ENCODE data around the gene PRDX1. TPM values are rescaled to one million over a fixed set of nuclear protein-coding genes. Genes with fewer than 3 reads are reported as not detected.

The PRDX1 gene
- total RNA-seq (ENCODE audit: unreplicated experiment) = 1,754 TPM
- long read RNA-seq, transcript PRDX1-202 (6 exons, 1,021 nt) = major isoform, 3,175 of 3,357 reads
- long read RNA-seq, transcript PRDX1-201 (6 exons, 1,234 nt) = minor isoform, 19 of 3,357 reads
- long read RNA-seq, partial matches to known transcripts = 102 of 3,357 reads
- long read RNA-seq, other reads (novel, unspliced or antisense) = 61 of 3,357 reads

DNA sequence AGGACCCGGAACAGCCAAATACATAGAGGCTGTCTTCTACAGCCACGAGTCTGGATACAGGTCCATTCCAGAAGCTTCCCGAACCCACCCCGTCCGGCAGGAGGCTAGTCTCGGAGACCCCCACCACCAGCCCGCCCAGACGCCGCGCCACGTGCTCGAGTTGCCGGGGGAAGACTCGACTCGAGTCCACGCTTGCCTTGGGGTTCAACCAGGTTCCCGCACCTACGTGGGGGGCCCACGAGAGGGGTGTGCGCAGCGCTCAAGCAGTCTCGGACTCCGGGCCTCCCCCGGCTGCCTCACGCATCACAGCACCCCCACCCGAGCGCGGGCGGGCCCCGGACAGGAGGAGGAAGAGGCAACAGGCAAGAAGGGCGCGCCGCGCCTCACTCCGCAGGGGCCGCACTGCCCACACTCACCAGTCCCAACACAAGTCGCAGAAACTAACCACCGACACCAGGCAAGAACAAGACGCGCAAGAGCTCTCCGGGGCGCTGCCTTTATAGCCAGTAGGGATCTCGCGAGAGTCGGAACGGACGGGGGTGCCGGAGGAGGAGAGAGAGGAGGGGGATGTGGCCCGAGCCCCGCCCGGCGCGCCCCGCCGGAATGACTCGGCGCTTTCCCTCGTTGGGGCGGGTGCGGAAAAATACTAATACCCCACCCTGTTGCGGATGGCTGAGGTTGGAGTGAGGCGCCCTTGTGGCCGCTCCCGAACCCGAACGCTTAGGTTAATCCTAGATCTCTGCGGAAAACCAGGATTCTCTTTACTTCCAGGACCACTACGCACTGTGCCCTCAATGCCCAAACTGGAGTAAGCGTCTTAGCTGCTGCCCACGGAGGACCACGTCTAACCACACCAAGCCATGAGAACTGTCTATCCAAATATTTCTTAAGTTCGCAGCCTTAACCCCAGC, at the start of gene PRDX1:
PRDX1 (minus strand) TSS at position 472 of the 911 bp plus-strand sequence. CDS start 2,841 bp downstream, outside the sequence.
- peak; percentile 95 for DNase-seq
- H3K4me3 Mint-ChIP-seq (ENCODE audit: unreplicated experiment) = peak within 1 kb of the TSS; percentile 98
- peak within 1 kb of the TSS; percentile 99 for H3K27ac Mint-ChIP-seq (ENCODE audit: unreplicated experiment)
- TF ChIP-seq CTCF (IDR thresholded peaks at IDR 0.05; ENCODE audit: partially characterized antibody, unreplicated experiment) = no peak
- H3K4me1 Mint-ChIP-seq (ENCODE audit: low read depth, unreplicated experiment) = peaks cover 32% of the 10 kb centered on the region
- peaks cover 28% of the 10 kb centered on the region for H3K27me3 Mint-ChIP-seq (ENCODE audit: unreplicated experiment)
- H3K9me3 Mint-ChIP-seq (ENCODE audit: unreplicated experiment) = peaks cover 23% of the 10 kb centered on the region
- no peaks in the 10 kb centered on the region for H3K36me3 Mint-ChIP-seq (ENCODE audit: unreplicated experiment)

GRCh38 chr1:45570631-45571030, 48.9 kb upstream of the PRDX1 start:
- H3K9me3 Mint-ChIP-seq (ENCODE audit: unreplicated experiment) = peaks cover 4% of the 10 kb centered on the region
- no peaks in the 10 kb centered on the region for H3K36me3 Mint-ChIP-seq (ENCODE audit: unreplicated experiment)
- H3K4me1 Mint-ChIP-seq (ENCODE audit: low read depth, unreplicated experiment) = peaks cover 1% of the 10 kb centered on the region
- no peak for DNase-seq
- no peak for TF ChIP-seq CTCF (IDR thresholded peaks at IDR 0.05; ENCODE audit: partially characterized antibody, unreplicated experiment)
- H3K4me3 Mint-ChIP-seq (ENCODE audit: unreplicated experiment) = no peak overlapping the region
- peaks cover 4% of the 10 kb centered on the region for H3K27me3 Mint-ChIP-seq (ENCODE audit: unreplicated experiment)
- H3K27ac Mint-ChIP-seq (ENCODE audit: unreplicated experiment) = no peak overlapping the region

- Mint-ChIP-seq H3K4me3 (ENCODE audit: unreplicated experiment) (no peak overlapping the region), H3K27me3 (ENCODE audit: unreplicated experiment) (peaks cover 4% of the 10 kb centered on the region), H3K36me3 (ENCODE audit: unreplicated experiment) (no peaks in the 10 kb centered on the region), H3K27ac (ENCODE audit: unreplicated experiment) (no peak overlapping the region), H3K4me1 (ENCODE audit: low read depth, unreplicated experiment) (peaks cover 1% of the 10 kb centered on the region), H3K9me3 (ENCODE audit: unreplicated experiment) (peaks cover 4% of the 10 kb centered on the region)
- peak; percentile 96 for TF ChIP-seq CTCF (IDR thresholded peaks at IDR 0.05; ENCODE audit: partially characterized antibody, unreplicated experiment)
- DNase-seq = peak; percentile 75
Observed at GRCh38 chr1:45569962-45570581, 48.4 kb upstream of the PRDX1 start.

DNA sequence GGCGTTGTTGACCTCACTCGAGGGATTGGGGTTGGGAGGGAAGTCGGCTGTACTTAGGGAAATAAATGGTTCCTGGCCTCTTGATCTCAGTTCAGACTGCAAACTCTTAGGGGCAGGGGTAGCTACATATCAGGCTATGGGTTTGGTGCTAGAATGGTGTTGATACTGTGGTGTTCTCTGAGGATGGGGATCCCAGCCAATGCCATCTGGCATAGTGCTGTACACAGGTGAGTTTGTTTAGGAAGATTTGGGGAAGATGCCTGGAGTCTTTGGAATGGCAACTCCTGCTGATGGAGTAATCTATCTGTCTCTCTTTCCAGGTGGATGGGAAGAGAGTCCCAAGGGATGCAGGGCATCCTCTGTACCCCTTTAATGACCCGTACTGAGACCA, 47.9 kb upstream of the PRDX1 start:
- TF ChIP-seq CTCF (IDR thresholded peaks at IDR 0.05; ENCODE audit: partially characterized antibody, unreplicated experiment) = no peak
- Mint-ChIP-seq H3K27me3 (ENCODE audit: unreplicated experiment) (peaks cover 4% of the 10 kb centered on the region), H3K4me1 (ENCODE audit: low read depth, unreplicated experiment) (peaks cover 1% of the 10 kb centered on the region), H3K36me3 (ENCODE audit: unreplicated experiment) (no peaks in the 10 kb centered on the region), H3K27ac (ENCODE audit: unreplicated experiment) (no peak overlapping the region), H3K9me3 (ENCODE audit: unreplicated experiment) (peaks cover 4% of the 10 kb centered on the region), H3K4me3 (ENCODE audit: unreplicated experiment) (no peak overlapping the region)
- no peak for DNase-seq

All from glutamatergic neuron (in vitro differentiated cells).